A549 (cell line): ENCODE measurements around the gene ZNF593OS. TPM values are rescaled to one million over a fixed set of nuclear protein-coding genes. Genes with fewer than 3 reads are reported as not detected.
A peak's percentile ranks its signal among the peaks of the same experiment; 100 is the strongest.

ENCODE experiments used
- ATAC-seq, 2 experiments: fragments of 200-7000 bp in 1 of 2; fragments of >200 bp in 1 of 2; cut with Nextera tagmentation in 1 of 2; cut with Tn5 transposase in 1 of 2; 3 replicates each; pipeline versions ENCODE4 v1.8.0 to v1.9.1; 2018 to 2020; ENCODE audit warnings: mild to moderate bottlenecking in 1 of 2, moderate library complexity in 1 of 2
- CTCF ChIA-PET: fragments of 300-600 bp; sonication (Branson Sonifier 250); formaldehyde crosslinking; extraction: SDS; loops from one replicate; lab custom pipeline; 2021; ENCODE audit warnings: antibody characterized with exemption, inconsistent platforms; lab: Yijun Ruan, JAX
- POLR2A ChIA-PET: fragments of 350-600 bp; formaldehyde crosslinking; extraction: SDS; loops from one replicate; lab custom pipeline; 2021; ENCODE audit warnings: antibody characterized with exemption, inconsistent platforms; lab: Yijun Ruan, JAX
- DNase-seq, 2 experiments: peaks; one replicate each; pipeline versions ENCODE4 v3.0.0 to v3.0.0-alpha.2; 2011 to 2016; ENCODE audit warnings: low read depth in 1 of 2, low spot score in 1 of 2
- FAIRE-seq: peaks from 2 replicates; lab custom pipeline; 2011; peaks lifted over from hg19 to GRCh38; lab: Jason Lieb, UNC
- H3K27ac ChIP-seq, 2 experiments: fragments of >200 bp; sonication (Bioruptor Twin); formaldehyde crosslinking; 3 replicates each; pipeline ENCODE4 v1.5.1; 2016 to 2017
- H3K4me1 ChIP-seq: fragments of >200 bp; sonication (Bioruptor Twin); formaldehyde crosslinking; 3 replicates; pipeline ENCODE4 v1.6.1; 2016
- H3K4me2 ChIP-seq: fragments of >200 bp; sonication (Bioruptor Twin); formaldehyde crosslinking; 3 replicates; pipeline ENCODE4 v1.6.1; 2016
- H3K4me3 ChIP-seq: fragments of >200 bp; sonication (Bioruptor Twin); formaldehyde crosslinking; 3 replicates; pipeline ENCODE4 v1.5.1; 2016
- H3K9me3 ChIP-seq: fragments of >200 bp; sonication (Bioruptor Twin); formaldehyde crosslinking; 3 replicates; pipeline ENCODE4 v1.6.1; 2016
- BHLHE40 ChIP-seq: IDR thresholded peaks from 2 replicates; pipeline ENCODE4 v1.6.1; 2012; ENCODE audit warnings: low read depth, low read length, inconsistent platforms
- CBX2 ChIP-seq: fragments of 200-600 bp; sonication (generic); IDR thresholded peaks from 2 replicates; pipeline ENCODE4 v1.6.1; 2016; ENCODE audit warnings: low read depth, mild to moderate bottlenecking, borderline replicate concordance
- EP300 ChIP-seq, 2 experiments: fragments of >200 bp; sonication (Bioruptor Twin); formaldehyde crosslinking; IDR thresholded peaks; 2 replicates in 1 of 2; 3 replicates in 1 of 2; pipeline ENCODE4 v1.6.1; 2016 to 2017
- HOXB5 ChIP-seq: fragments of 250-450 bp; sonication (Bioruptor Pico); IDR thresholded peaks from 2 replicates; pipeline ENCODE4 v1.5.0; 2020; ENCODE audit warnings: mild to moderate bottlenecking, moderate library complexity
- KDM1A ChIP-seq: fragments of 200-600 bp; sonication (generic); IDR thresholded peaks from 2 replicates; pipeline ENCODE4 v1.6.1; 2016; ENCODE audit warnings: low read depth, mild to moderate bottlenecking
- MAFK ChIP-seq: fragments of 450-650 bp; IDR thresholded peaks from 2 replicates; pipeline ENCODE4 v1.6.1; 2014; ENCODE audit not compliant: partially characterized antibody
- MAZ ChIP-seq: fragments of 150-350 bp; IDR thresholded peaks from 2 replicates; pipeline ENCODE4 v1.6.1; 2014; ENCODE audit warnings: antibody characterized with exemption, low read depth, low read length, borderline replicate concordance
- NPAS2 ChIP-seq: fragments of 250-450 bp; sonication (Bioruptor Pico); IDR thresholded peaks from 2 replicates; pipeline ENCODE4 v1.8.0; 2022; ENCODE audit warnings: mild to moderate bottlenecking, moderate library complexity, borderline replicate concordance
- PHF8 ChIP-seq: fragments of 200-600 bp; sonication (generic); IDR thresholded peaks from 2 replicates; pipeline ENCODE4 v1.6.1; 2016; ENCODE audit warnings: low read depth, mild to moderate bottlenecking, antibody characterized with exemption, moderate library complexity, borderline replicate concordance
- RARB ChIP-seq: fragments of 250-450 bp; sonication (Bioruptor Pico); IDR thresholded peaks from 2 replicates; pipeline ENCODE4 v1.8.0; 2021; ENCODE audit warnings: mild to moderate bottlenecking, moderate library complexity
- TFCP2L1 ChIP-seq: fragments of 250-450 bp; sonication (Bioruptor Pico); IDR thresholded peaks from 2 replicates; pipeline ENCODE4 v1.5.0; 2021; ENCODE audit warnings: mild to moderate bottlenecking
- ZNF302 ChIP-seq: fragments of 250-450 bp; sonication (Bioruptor Pico); IDR thresholded peaks from 2 replicates; pipeline ENCODE4 v1.9.0; 2021; ENCODE audit warnings: inconsistent platforms, mild to moderate bottlenecking, moderate library complexity
- ZSCAN20 ChIP-seq: fragments of 250-450 bp; sonication (Bioruptor Pico); IDR thresholded peaks from 2 replicates; pipeline ENCODE4 v1.8.0; 2022; ENCODE audit warnings: mild to moderate bottlenecking, moderate library complexity
- WGBS: methylation state at CpG from one replicate; pipeline ENCODE4 v1.1.6; 2017; ENCODE audit errors: missing lambda C conversion rate; 5-methylcytosine and 5-hydroxymethylcytosine counted together
- polyA plus RNA-seq, 4 experiments: library from polyadenylated mRNA; depleted of rRNA in 3 of 4; stranded (reverse); fragments of >200 nt; fragmentation: RNase III in 1 of 4; extraction: RNeasy Plus Mini Kit Qiagen cat#74134 plus additional on column Dnase treatment in 1 of 4; gene quantifications; 2 replicates in 3 of 4; 3 replicates in 1 of 4; pipeline ENCODE4 v1.2.3, GENCODE V29; 2011 to 2017
- TF ChIP-seq, protein P1 (sequence below): fragments of 250-450 bp; sonication (Bioruptor Pico); IDR thresholded peaks from 2 replicates; pipeline ENCODE4 v1.5.0; 2021; ENCODE audit warnings: mild to moderate bottlenecking, moderate library complexity, borderline replicate concordance
- TF ChIP-seq, protein P2 (sequence below): IDR thresholded peaks from 2 replicates; pipeline ENCODE4 v1.6.1; 2012

The ZNF593OS gene
- polyA plus RNA-seq, 2 of the 4 experiments (the other 2 are of a cell fraction) = not detected

DNA sequence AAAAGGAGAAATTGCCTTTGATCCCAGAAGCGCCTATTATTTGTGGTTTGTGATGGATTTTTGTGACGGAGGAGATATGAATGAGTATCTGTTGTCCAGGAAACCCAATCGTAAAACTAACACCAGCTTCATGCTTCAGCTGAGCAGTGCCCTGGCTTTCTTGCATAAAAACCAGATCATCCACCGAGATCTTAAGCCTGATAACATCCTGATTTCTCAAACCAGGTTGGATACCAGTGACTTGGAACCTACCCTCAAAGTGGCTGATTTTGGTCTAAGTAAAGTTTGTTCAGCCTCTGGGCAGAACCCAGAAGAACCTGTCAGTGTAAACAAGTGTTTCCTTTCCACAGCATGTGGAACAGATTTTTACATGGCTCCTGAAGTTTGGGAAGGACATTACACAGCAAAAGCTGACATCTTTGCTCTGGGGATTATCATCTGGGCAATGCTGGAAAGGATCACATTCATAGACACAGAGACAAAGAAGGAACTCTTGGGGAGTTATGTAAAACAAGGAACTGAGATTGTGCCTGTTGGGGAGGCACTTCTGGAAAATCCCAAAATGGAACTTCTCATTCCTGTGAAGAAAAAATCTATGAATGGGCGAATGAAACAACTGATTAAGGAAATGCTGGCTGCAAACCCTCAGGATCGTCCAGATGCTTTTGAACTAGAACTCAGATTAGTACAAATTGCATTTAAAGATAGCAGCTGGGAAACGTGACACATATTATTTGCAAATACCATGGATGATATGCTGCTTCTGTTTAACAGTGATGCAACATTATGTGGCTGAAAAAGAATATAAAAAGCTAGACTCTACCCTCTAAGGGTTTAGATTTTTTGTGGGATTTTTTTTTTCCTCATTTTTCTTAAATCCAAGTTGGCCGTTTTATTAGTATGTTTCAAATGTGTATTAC is 49.5 kb downstream of the ZNF593OS start:
- no peak overlapping the region for H3K4me3 ChIP-seq
- TF ChIP-seq ZSCAN20 (CRISPR knock-in tag) (no peak), EP300 (IDR thresholded peaks at IDR 0.05) (no peak), RARB (CRISPR knock-in tag) (no peak), PHF8 (no peak), MAZ (no peak), KDM1A (no peak), HOXB5 (CRISPR knock-in tag) (no peak), CBX2 (no peak), BHLHE40 (no peak), ZNF302 (CRISPR knock-in tag) (no peak), NPAS2 (CRISPR knock-in tag) (no peak)
- TF ChIP-seq, protein P1, sequence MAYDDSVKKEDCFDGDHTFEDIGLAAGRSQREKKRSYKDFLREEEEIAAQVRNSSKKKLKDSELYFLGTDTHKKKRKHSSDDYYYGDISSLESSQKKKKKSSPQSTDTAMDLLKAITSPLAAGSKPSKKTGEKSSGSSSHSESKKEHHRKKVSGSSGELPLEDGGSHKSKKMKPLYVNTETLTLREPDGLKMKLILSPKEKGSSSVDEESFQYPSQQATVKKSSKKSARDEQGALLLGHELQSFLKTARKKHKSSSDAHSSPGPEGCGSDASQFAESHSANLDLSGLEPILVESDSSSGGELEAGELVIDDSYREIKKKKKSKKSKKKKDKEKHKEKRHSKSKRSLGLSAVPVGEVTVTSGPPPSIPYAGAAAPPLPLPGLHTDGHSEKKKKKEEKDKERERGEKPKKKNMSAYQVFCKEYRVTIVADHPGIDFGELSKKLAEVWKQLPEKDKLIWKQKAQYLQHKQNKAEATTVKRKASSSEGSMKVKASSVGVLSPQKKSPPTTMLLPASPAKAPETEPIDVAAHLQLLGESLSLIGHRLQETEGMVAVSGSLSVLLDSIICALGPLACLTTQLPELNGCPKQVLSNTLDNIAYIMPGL (CRISPR knock-in tag) = no peak
- TF ChIP-seq, protein P2, sequence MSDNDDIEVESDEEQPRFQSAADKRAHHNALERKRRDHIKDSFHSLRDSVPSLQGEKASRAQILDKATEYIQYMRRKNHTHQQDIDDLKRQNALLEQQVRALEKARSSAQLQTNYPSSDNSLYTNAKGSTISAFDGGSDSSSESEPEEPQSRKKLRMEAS = no peak
- TF ChIP-seq, all 56 proteins: peak for 0
- DNase-seq (no peak), ATAC-seq (no peak), FAIRE-seq (no peak)
- H3K4me1 ChIP-seq = peaks cover 39% of the 10 kb centered on the region
- ChIA-PET CTCF (interaction anchor here (1.1 to 7.1 kb wide), 7 partner anchors 9 to 200 kb away, joined by 3 to 46 read pairs (median 5); no protein-coding TSS in a partner anchor), POLR2A (interaction anchor here (1.7 kb wide), 1 partner anchor 23 kb away, joined by 8 read pairs; no protein-coding TSS in a partner anchor)
- 86% methylated on average over 8 of the region's 8 CpGs for WGBS
- H3K9me3 ChIP-seq = no peaks in the 10 kb centered on the region
- H3K4me2 ChIP-seq = peak overlapping the region; percentile 63; the same call in 1 of the 3 replicates
- peak overlapping the region; percentile 17 to 56; a peak in 3 of 6 replicates for H3K27ac ChIP-seq

DNA sequence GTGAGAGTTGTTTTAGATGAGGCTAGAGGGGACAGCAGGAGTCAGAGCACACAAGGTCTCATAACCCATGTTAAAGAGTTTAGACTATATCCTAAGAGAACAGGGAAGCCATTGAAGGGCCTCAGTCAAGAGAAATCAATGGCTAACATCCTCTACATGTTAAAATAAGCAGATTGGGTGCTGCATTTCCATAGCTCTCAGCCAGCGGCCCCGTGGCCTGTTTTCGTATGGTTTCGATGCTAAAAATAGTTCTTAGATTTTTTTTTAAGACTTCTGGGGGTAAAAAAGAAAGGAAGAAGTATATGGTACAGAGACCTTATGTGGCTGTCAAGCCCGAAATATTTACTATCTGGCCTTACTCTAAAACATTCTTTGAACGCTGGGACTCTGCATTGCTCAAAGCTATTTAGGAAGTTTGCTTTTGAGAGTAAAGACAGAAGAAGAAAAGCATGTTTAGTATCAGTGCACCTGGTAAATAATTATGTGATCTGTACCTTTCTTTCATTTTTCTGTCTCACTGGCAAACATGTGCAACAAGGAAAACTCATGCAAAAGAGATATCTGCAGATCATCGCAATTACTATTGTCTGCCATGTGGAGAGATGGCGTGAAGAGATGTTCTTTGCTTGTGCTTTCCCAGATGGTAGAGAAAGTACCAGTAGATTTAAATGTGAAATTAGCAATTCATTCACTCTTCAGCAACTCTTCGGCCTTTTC is 51.6 kb downstream of the ZNF593OS start:
- ATAC-seq = no peak
- DNase-seq = no peak
- CTCF ChIA-PET = interaction anchor here (0.5 to 4.3 kb wide), 3 partner anchors 25 to 600 kb away, joined by 3 to 22 read pairs (median 4); no protein-coding TSS in a partner anchor
- Histone ChIP-seq H3K9me3 (no peaks in the 10 kb centered on the region), H3K4me1 (peaks cover 34% of the 10 kb centered on the region), H3K27ac (no peak overlapping the region), H3K4me2 (no peak overlapping the region), H3K4me3 (no peak overlapping the region)
- no peak for FAIRE-seq
- WGBS = 84% methylated on average over 9 of the region's 9 CpGs
- TF ChIP-seq TFCP2L1 = no peak
- no peak for TF ChIP-seq MAFK
- TF ChIP-seq EP300 (IDR thresholded peaks at IDR 0.05) = no peak
- TF ChIP-seq HOXB5 (CRISPR knock-in tag) = no peak
- POLR2A ChIA-PET = no interaction called here

Other genes with a start within 250 kb of the ZNF593OS start
- 13.7 and 13.8 TPM in 2 replicates for gene PAFAH2, start 173.8 kb downstream of the ZNF593OS start, polyA plus RNA-seq (2011; rRNA removed)
- gene PAFAH2, start 173.8 kb downstream of the ZNF593OS start, polyA plus RNA-seq (2017; fragmentation: RNase III; extraction: RNeasy Plus Mini Kit Qiagen cat#74134 plus additional on column Dnase treatment) = 6.3 to 7.1 TPM (median 7.0 TPM) in 3 replicates
- 0.03 and 0.09 TPM in 2 replicates for gene EXTL1, start 150.1 kb downstream of the ZNF593OS start, polyA plus RNA-seq (2011; rRNA removed)
- gene EXTL1, start 150.1 kb downstream of the ZNF593OS start, polyA plus RNA-seq (2017; fragmentation: RNase III; extraction: RNeasy Plus Mini Kit Qiagen cat#74134 plus additional on column Dnase treatment) = 0.04 to 0.07 TPM in 2 of 3 replicates, not detected in the other
- not detected in 2 replicates for gene SLC30A2, start 125.7 kb downstream of the ZNF593OS start, polyA plus RNA-seq (2011; rRNA removed)
- not detected in 3 replicates for gene SLC30A2, start 125.7 kb downstream of the ZNF593OS start, polyA plus RNA-seq (2017; fragmentation: RNase III; extraction: RNeasy Plus Mini Kit Qiagen cat#74134 plus additional on column Dnase treatment)
- gene TRIM63, start 104.2 kb downstream of the ZNF593OS start, polyA plus RNA-seq (2011; rRNA removed) = not detected in 2 replicates
- gene TRIM63, start 104.2 kb downstream of the ZNF593OS start, polyA plus RNA-seq (2017; fragmentation: RNase III; extraction: RNeasy Plus Mini Kit Qiagen cat#74134 plus additional on column Dnase treatment) = not detected in 3 replicates
- 4.3 and 5.6 TPM in 2 replicates for gene PDIK1L, start 60.0 kb downstream of the ZNF593OS start, polyA plus RNA-seq (2011; rRNA removed)
- gene PDIK1L, start 60.0 kb downstream of the ZNF593OS start, polyA plus RNA-seq (2017; fragmentation: RNase III; extraction: RNeasy Plus Mini Kit Qiagen cat#74134 plus additional on column Dnase treatment) = 1.8 to 2.3 TPM (median 2.0 TPM) in 3 replicates
- gene FAM110D, start 12.8 kb downstream of the ZNF593OS start, polyA plus RNA-seq (2011; rRNA removed) = 0.03 and 0.04 TPM in 2 replicates
- gene FAM110D, start 12.8 kb downstream of the ZNF593OS start, polyA plus RNA-seq (2017; fragmentation: RNase III; extraction: RNeasy Plus Mini Kit Qiagen cat#74134 plus additional on column Dnase treatment) = 0.04 to 0.05 TPM (median 0.04 TPM) in 3 replicates
- not detected in 2 replicates for gene C1orf232, start 2.9 kb downstream of the ZNF593OS start, polyA plus RNA-seq (2011; rRNA removed)
- not detected in 3 replicates for gene C1orf232, start 2.9 kb downstream of the ZNF593OS start, polyA plus RNA-seq (2017; fragmentation: RNase III; extraction: RNeasy Plus Mini Kit Qiagen cat#74134 plus additional on column Dnase treatment)
- gene ZNF593, start 1.9 kb downstream of the ZNF593OS start, polyA plus RNA-seq (2011; rRNA removed) = 25.6 and 27.2 TPM in 2 replicates
- gene ZNF593, start 1.9 kb downstream of the ZNF593OS start, polyA plus RNA-seq (2017; fragmentation: RNase III; extraction: RNeasy Plus Mini Kit Qiagen cat#74134 plus additional on column Dnase treatment) = 40.5 to 45.4 TPM (median 43.7 TPM) in 3 replicates
- gene CNKSR1, start 5.7 kb upstream of the ZNF593OS start, polyA plus RNA-seq (2011; rRNA removed) = 0.32 and 0.60 TPM in 2 replicates
- 0.17 to 0.84 TPM (median 0.34 TPM) in 3 replicates for gene CNKSR1, start 5.7 kb upstream of the ZNF593OS start, polyA plus RNA-seq (2017; fragmentation: RNase III; extraction: RNeasy Plus Mini Kit Qiagen cat#74134 plus additional on column Dnase treatment)
- not detected in 2 replicates for gene CATSPER4, start 18.8 kb upstream of the ZNF593OS start, polyA plus RNA-seq (2011; rRNA removed)
- not detected in 3 replicates for gene CATSPER4, start 18.8 kb upstream of the ZNF593OS start, polyA plus RNA-seq (2017; fragmentation: RNase III; extraction: RNeasy Plus Mini Kit Qiagen cat#74134 plus additional on column Dnase treatment)
- 21.1 and 25.6 TPM in 2 replicates for gene CEP85, start 62.4 kb upstream of the ZNF593OS start, polyA plus RNA-seq (2011; rRNA removed)
- gene CEP85, start 62.4 kb upstream of the ZNF593OS start, polyA plus RNA-seq (2017; fragmentation: RNase III; extraction: RNeasy Plus Mini Kit Qiagen cat#74134 plus additional on column Dnase treatment) = 13.0 to 13.6 TPM (median 13.5 TPM) in 3 replicates
- gene SH3BGRL3, start 108.3 kb upstream of the ZNF593OS start, polyA plus RNA-seq (2011; rRNA removed) = 36.1 and 38.7 TPM in 2 replicates
- 66.1 to 87.2 TPM (median 78.6 TPM) in 3 replicates for gene SH3BGRL3, start 108.3 kb upstream of the ZNF593OS start, polyA plus RNA-seq (2017; fragmentation: RNase III; extraction: RNeasy Plus Mini Kit Qiagen cat#74134 plus additional on column Dnase treatment)
- 6.8 and 7.6 TPM in 2 replicates for gene UBXN11, start 134.8 kb upstream of the ZNF593OS start, polyA plus RNA-seq (2011; rRNA removed)
- gene UBXN11, start 134.8 kb upstream of the ZNF593OS start, polyA plus RNA-seq (2017; fragmentation: RNase III; extraction: RNeasy Plus Mini Kit Qiagen cat#74134 plus additional on column Dnase treatment) = 10.6 to 12.7 TPM (median 10.8 TPM) in 3 replicates
- not detected in 2 replicates for gene CD52, start 146.1 kb upstream of the ZNF593OS start, polyA plus RNA-seq (2011; rRNA removed)
- gene CD52, start 146.1 kb upstream of the ZNF593OS start, polyA plus RNA-seq (2017; fragmentation: RNase III; extraction: RNeasy Plus Mini Kit Qiagen cat#74134 plus additional on column Dnase treatment) = not detected in 3 replicates
- 0.67 and 1.1 TPM in 2 replicates for gene CRYBG2, start 182.3 kb upstream of the ZNF593OS start, polyA plus RNA-seq (2011; rRNA removed)
- 2.3 to 2.7 TPM (median 2.4 TPM) in 3 replicates for gene CRYBG2, start 182.3 kb upstream of the ZNF593OS start, polyA plus RNA-seq (2017; fragmentation: RNase III; extraction: RNeasy Plus Mini Kit Qiagen cat#74134 plus additional on column Dnase treatment)
- gene ZNF683, start 200.9 kb upstream of the ZNF593OS start, polyA plus RNA-seq (2011; rRNA removed) = not detected in 2 replicates
- not detected in 3 replicates for gene ZNF683, start 200.9 kb upstream of the ZNF593OS start, polyA plus RNA-seq (2017; fragmentation: RNase III; extraction: RNeasy Plus Mini Kit Qiagen cat#74134 plus additional on column Dnase treatment)
- gene LIN28A, start 239.0 kb upstream of the ZNF593OS start, polyA plus RNA-seq (2011; rRNA removed) = 0.03 and 0.04 TPM in 2 replicates
- gene LIN28A, start 239.0 kb upstream of the ZNF593OS start, polyA plus RNA-seq (2017; fragmentation: RNase III; extraction: RNeasy Plus Mini Kit Qiagen cat#74134 plus additional on column Dnase treatment) = 0.03 TPM in 1 of 3 replicates, not detected in the others